HepG2 (cell line): ENCODE measurements around the gene ITPR1. TPM values are rescaled to one million over a fixed set of nuclear protein-coding genes. Genes with fewer than 3 reads are reported as not detected.

Source experiments
- CHD4 ChIP-seq: fragments of 200-600 bp; sonication (generic); IDR thresholded peaks from 2 replicates; pipeline ENCODE4 v1.7.0; 2017; ENCODE audit warnings: mild to moderate bottlenecking, low read length, borderline replicate concordance
- DR1 ChIP-seq: sonication (generic); formaldehyde crosslinking; IDR thresholded peaks from 2 replicates; pipeline ENCODE4 v1.8.0; 2021; ENCODE audit warnings: mild to moderate bottlenecking, missing genetic modification reagents, inconsistent platforms
- GABPB1 ChIP-seq: IDR thresholded peaks from 2 replicates; pipeline ENCODE4 v1.6.1; 2016; ENCODE audit warnings: mild to moderate bottlenecking, missing genetic modification reagents, moderate library complexity, missing compliant biosample characterization
- HNRNPL ChIP-seq: fragments of 200-400 bp; formaldehyde crosslinking; IDR thresholded peaks from 2 replicates; pipeline ENCODE4 v1.6.1; 2017; ENCODE audit warnings: mild to moderate bottlenecking, low read depth, low read length
- ISL2 ChIP-seq: sonication (generic); formaldehyde crosslinking; IDR thresholded peaks from 2 replicates; pipeline ENCODE4 v1.5.0; 2020; ENCODE audit warnings: missing genetic modification reagents
- KDM2A ChIP-seq: sonication (generic); formaldehyde crosslinking; IDR thresholded peaks from 2 replicates; pipeline ENCODE4 v1.4.0; 2020; ENCODE audit warnings: low read depth, missing genetic modification reagents, borderline replicate concordance
- MAZ ChIP-seq, 2 experiments: sonication (generic) in 1 of 2; formaldehyde crosslinking in 1 of 2; IDR thresholded peaks; 2 replicates each; pipeline versions ENCODE4 v1.5.0 to v1.6.1; 2012 to 2020; ENCODE audit warnings: low read depth in 2 of 2, mild to moderate bottlenecking in 2 of 2, borderline replicate concordance in 1 of 2, improper control_type of control experiment in 1 of 2, low read length in 1 of 2, missing genetic modification reagents in 1 of 2, moderate library complexity in 1 of 2
- MBNL3 ChIP-seq: fragments of 250-450 bp; sonication (Bioruptor Pico); conservative IDR thresholded peaks from 2 replicates; pipeline ENCODE4 v1.8.0; 2022; ENCODE audit warnings: mild to moderate bottlenecking, inconsistent platforms
- RXRB ChIP-seq: IDR thresholded peaks from 2 replicates; pipeline ENCODE4 v1.6.1; 2016; ENCODE audit warnings: borderline replicate concordance, missing genetic modification reagents, missing compliant biosample characterization
- SALL2 ChIP-seq: sonication (generic); formaldehyde crosslinking; IDR thresholded peaks from 2 replicates; pipeline ENCODE4 v1.8.1; 2023; ENCODE audit warnings: mild to moderate bottlenecking, missing genetic modification reagents, inconsistent platforms
- SMARCC2 ChIP-seq: fragments of 450-650 bp; IDR thresholded peaks from 2 replicates; pipeline ENCODE4 v1.6.1; 2017; ENCODE audit warnings: antibody characterized with exemption, mild to moderate bottlenecking
- SRSF4 ChIP-seq: fragments of 200-400 bp; formaldehyde crosslinking; IDR thresholded peaks from one replicate; pipeline ENCODE4 v1.6.1; 2018; ENCODE audit warnings: mild to moderate bottlenecking, low read depth, low read length, moderate library complexity; ENCODE audit not compliant: poor library complexity, severe bottlenecking
- TBP ChIP-seq: sonication (generic); formaldehyde crosslinking; IDR thresholded peaks from 2 replicates; pipeline ENCODE4 v1.5.0; 2020; ENCODE audit warnings: missing genetic modification reagents
- TEAD2 ChIP-seq: sonication (generic); formaldehyde crosslinking; IDR thresholded peaks from 2 replicates; pipeline ENCODE4 v1.9.0; 2021; ENCODE audit warnings: missing genetic modification reagents
- TOE1 ChIP-seq: sonication (generic); formaldehyde crosslinking; IDR thresholded peaks from 2 replicates; pipeline ENCODE4 v1.4.0; 2020; ENCODE audit warnings: mild to moderate bottlenecking, missing genetic modification reagents
- TOPORS ChIP-seq: sonication (generic); formaldehyde crosslinking; IDR thresholded peaks from 2 replicates; pipeline ENCODE4 v1.8.0; 2023; ENCODE audit warnings: mild to moderate bottlenecking, missing genetic modification reagents
- ZBTB20 ChIP-seq: sonication (generic); formaldehyde crosslinking; IDR thresholded peaks from 2 replicates; pipeline ENCODE4 v1.8.1; 2023; ENCODE audit warnings: missing genetic modification reagents, low read depth, mild to moderate bottlenecking, borderline replicate concordance
- ZMAT3 ChIP-seq: sonication (generic); formaldehyde crosslinking; conservative IDR thresholded peaks from 2 replicates; pipeline ENCODE4 v1.7.0; 2021; ENCODE audit warnings: missing genetic modification reagents
- ZNF12 ChIP-seq: sonication (generic); formaldehyde crosslinking; IDR thresholded peaks from 2 replicates; pipeline ENCODE4 v1.5.0; 2020; ENCODE audit warnings: missing genetic modification reagents
- ZNF20 ChIP-seq: sonication (generic); formaldehyde crosslinking; IDR thresholded peaks from 2 replicates; pipeline ENCODE4 v1.4.0; 2020; ENCODE audit warnings: mild to moderate bottlenecking, moderate library complexity, missing genetic modification reagents
- ZNF205 ChIP-seq: IDR thresholded peaks from 2 replicates; pipeline ENCODE4 v1.6.1; 2018; ENCODE audit warnings: missing biosample characterization, missing genetic modification reagents
- ZNF432 ChIP-seq: sonication (generic); formaldehyde crosslinking; IDR thresholded peaks from 2 replicates; pipeline ENCODE4 v1.5.0; 2020; ENCODE audit warnings: missing genetic modification reagents, mild to moderate bottlenecking, borderline replicate concordance
- ZNF460 ChIP-seq: sonication (generic); formaldehyde crosslinking; IDR thresholded peaks from 2 replicates; pipeline ENCODE4 v1.5.1; 2020; ENCODE audit warnings: missing genetic modification reagents, mild to moderate bottlenecking, borderline replicate concordance
- ZNF768 ChIP-seq: sonication (generic); formaldehyde crosslinking; IDR thresholded peaks from 2 replicates; pipeline ENCODE4 v1.4.0; 2020; ENCODE audit warnings: missing genetic modification reagents
- ZNF839 ChIP-seq: sonication (generic); formaldehyde crosslinking; IDR thresholded peaks from 2 replicates; pipeline ENCODE4 v1.4.0; 2020; ENCODE audit warnings: missing genetic modification reagents, mild to moderate bottlenecking, borderline replicate concordance
- polyA plus RNA-seq, 8 experiments: library from polyadenylated mRNA; depleted of rRNA in 3 of 8; stranded (reverse) in 7 of 8; unstranded in 1 of 8; fragments of >200 nt; fragmentation: Illumina TruSeq in 4 of 8; extraction: Trizol in 4 of 8; gene quantifications; 2 replicates each; pipeline versions ENCODE4 v1.2.1 to v1.2.3, GENCODE V29; 2011 to 2016; ENCODE audit warnings: low read depth in 4 of 8, missing spikeins in 1 of 8, mixed read lengths in 1 of 8; ENCODE audit not compliant: insufficient read depth in 1 of 8
- total RNA-seq, 5 experiments: library from RNA; depleted of rRNA; stranded (reverse); fragments of >200 nt; fragmentation: Illumina TruSeq; extraction: Trizol; gene quantifications; 2 replicates each; pipeline ENCODE4 v1.2.3, GENCODE V29; 2016; ENCODE audit warnings: low read depth in 1 of 5
- TF ChIP-seq, protein P1 (sequence below): sonication (generic); formaldehyde crosslinking; IDR thresholded peaks from 2 replicates; pipeline ENCODE4 v1.4.0; 2020; ENCODE audit warnings: mild to moderate bottlenecking, missing genetic modification reagents
- TF ChIP-seq, protein P2 (sequence below): sonication (generic); formaldehyde crosslinking; IDR thresholded peaks from 2 replicates; pipeline ENCODE4 v1.4.0; 2020; ENCODE audit warnings: missing genetic modification reagents
- TF ChIP-seq, protein P3 (sequence below): sonication (generic); formaldehyde crosslinking; IDR thresholded peaks from 2 replicates; pipeline ENCODE4 v1.5.0; 2020; ENCODE audit warnings: missing genetic modification reagents

ITPR1 gene
- total and polyA plus RNA-seq, 2 of the 13 experiments (the other 11 are each of a cell fraction or from before 2014, with no cell fraction given), result 10.0 to 11.4 TPM

DNA sequence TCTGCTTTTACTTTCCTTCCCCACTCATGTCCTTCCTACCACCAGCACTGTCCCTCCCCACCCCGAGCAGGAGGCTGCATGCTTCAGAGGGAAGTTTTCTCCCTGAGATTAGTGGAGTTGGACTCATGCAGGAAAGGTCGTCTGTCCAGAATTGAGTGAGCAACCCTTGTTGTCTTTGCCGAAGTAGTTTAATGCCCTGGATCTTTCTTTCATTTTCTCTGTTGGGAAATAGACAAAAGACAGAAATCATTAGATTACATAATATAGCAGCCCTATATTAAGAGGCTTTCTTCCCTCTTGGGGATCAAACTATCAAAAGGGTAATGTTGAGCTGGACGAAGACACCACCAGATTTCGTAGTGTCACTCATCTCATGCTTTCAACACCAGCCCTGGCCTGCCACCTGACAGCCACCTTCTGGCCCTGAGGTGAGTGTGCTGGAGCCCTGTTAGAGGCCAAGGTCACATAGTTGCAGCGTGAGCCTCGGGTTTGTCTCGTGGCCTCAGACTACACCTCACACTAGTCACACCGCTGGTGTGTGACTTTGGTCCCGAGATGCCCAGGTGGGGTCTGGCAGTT, 231.0 kb downstream of the ITPR1 start (continued):
- TF ChIP-seq TEAD2 (CRISPR knock-in tag), result no peak
- no peak for TF ChIP-seq MAZ (IDR thresholded peaks at IDR 0.05; ENCODE audit: borderline replicate concordance, low read depth, low read length)
- no peak for TF ChIP-seq MAZ (CRISPR knock-in tag; IDR thresholded peaks at IDR 0.05; ENCODE audit: low read depth)
- TF ChIP-seq TOPORS, result no peak
- TF ChIP-seq ZBTB20 (CRISPR knock-in tag), result peak; percentile 26; the same call in 1 of the 2 replicates
- TF ChIP-seq ZNF768, result no peak
- no peak for TF ChIP-seq ZMAT3 (CRISPR knock-in tag)
- TF ChIP-seq CHD4, result no peak
- no peak; the same call in 1 of the 2 replicates for TF ChIP-seq KDM2A (CRISPR knock-in tag)
- no peak for TF ChIP-seq ZNF205 (CRISPR knock-in tag)
- TF ChIP-seq ZNF12 (CRISPR knock-in tag), result no peak
- TF ChIP-seq SMARCC2, result no peak
- no peak for TF ChIP-seq ZNF20
- TF ChIP-seq, protein P1, sequence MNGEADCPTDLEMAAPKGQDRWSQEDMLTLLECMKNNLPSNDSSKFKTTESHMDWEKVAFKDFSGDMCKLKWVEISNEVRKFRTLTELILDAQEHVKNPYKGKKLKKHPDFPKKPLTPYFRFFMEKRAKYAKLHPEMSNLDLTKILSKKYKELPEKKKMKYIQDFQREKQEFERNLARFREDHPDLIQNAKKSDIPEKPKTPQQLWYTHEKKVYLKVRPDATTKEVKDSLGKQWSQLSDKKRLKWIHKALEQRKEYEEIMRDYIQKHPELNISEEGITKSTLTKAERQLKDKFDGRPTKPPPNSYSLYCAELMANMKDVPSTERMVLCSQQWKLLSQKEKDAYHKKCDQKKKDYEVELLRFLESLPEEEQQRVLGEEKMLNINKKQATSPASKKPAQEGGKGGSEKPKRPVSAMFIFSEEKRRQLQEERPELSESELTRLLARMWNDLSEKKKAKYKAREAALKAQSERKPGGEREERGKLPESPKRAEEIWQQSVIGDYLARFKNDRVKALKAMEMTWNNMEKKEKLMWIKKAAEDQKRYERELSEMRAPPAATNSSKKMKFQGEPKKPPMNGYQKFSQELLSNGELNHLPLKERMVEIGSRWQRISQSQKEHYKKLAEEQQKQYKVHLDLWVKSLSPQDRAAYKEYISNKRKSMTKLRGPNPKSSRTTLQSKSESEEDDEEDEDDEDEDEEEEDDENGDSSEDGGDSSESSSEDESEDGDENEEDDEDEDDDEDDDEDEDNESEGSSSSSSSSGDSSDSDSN (CRISPR knock-in tag), result peak; percentile 31; the same call in 1 of the 2 replicates
- TF ChIP-seq HNRNPL, result no peak
- no peak for TF ChIP-seq ZNF839 (CRISPR knock-in tag)
- TF ChIP-seq, protein P2, sequence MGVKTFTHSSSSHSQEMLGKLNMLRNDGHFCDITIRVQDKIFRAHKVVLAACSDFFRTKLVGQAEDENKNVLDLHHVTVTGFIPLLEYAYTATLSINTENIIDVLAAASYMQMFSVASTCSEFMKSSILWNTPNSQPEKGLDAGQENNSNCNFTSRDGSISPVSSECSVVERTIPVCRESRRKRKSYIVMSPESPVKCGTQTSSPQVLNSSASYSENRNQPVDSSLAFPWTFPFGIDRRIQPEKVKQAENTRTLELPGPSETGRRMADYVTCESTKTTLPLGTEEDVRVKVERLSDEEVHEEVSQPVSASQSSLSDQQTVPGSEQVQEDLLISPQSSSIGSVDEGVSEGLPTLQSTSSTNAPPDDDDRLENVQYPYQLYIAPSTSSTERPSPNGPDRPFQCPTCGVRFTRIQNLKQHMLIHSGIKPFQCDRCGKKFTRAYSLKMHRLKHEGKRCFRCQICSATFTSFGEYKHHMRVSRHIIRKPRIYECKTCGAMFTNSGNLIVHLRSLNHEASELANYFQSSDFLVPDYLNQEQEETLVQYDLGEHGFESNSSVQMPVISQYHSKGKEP (CRISPR knock-in tag), result no peak
- no peak for TF ChIP-seq ZNF432 (CRISPR knock-in tag)
- TF ChIP-seq ZNF460 (CRISPR knock-in tag), result no peak
- TF ChIP-seq TBP (CRISPR knock-in tag), result no peak
- TF ChIP-seq ISL2 (CRISPR knock-in tag), result no peak
- peak; percentile 77 for TF ChIP-seq RXRB (CRISPR knock-in tag)
- TF ChIP-seq SALL2, result no peak
- TF ChIP-seq, protein P3, sequence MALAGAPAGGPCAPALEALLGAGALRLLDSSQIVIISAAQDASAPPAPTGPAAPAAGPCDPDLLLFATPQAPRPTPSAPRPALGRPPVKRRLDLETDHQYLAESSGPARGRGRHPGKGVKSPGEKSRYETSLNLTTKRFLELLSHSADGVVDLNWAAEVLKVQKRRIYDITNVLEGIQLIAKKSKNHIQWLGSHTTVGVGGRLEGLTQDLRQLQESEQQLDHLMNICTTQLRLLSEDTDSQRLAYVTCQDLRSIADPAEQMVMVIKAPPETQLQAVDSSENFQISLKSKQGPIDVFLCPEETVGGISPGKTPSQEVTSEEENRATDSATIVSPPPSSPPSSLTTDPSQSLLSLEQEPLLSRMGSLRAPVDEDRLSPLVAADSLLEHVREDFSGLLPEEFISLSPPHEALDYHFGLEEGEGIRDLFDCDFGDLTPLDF (CRISPR knock-in tag), result no peak
- TF ChIP-seq DR1 (CRISPR knock-in tag), result no peak
- TF ChIP-seq MBNL3 (CRISPR knock-in tag), result no peak
- no peak for TF ChIP-seq GABPB1 (CRISPR knock-in tag)
- no peak for TF ChIP-seq SRSF4
- no peak for TF ChIP-seq TOE1 (CRISPR knock-in tag)
